Stimulated activated naive CD8-positive, alpha-beta T cell treated with anti-CD3 and anti-CD28 coated beads, Interleukin-15, Interleukin-2, amounts not matched to agents 100 ng/mL and 50 ng/mL, for 24 hours (primary cell): ENCODE data around the gene PPM1B.

Source experiments
- H3K27ac Mint-ChIP-seq: one replicate; pipeline ENCODE4 v1.8.0; 2021; ENCODE audit warnings: mild to moderate bottlenecking, mixed read lengths
- H3K27me3 Mint-ChIP-seq: one replicate; pipeline ENCODE4 v1.8.0; 2021; ENCODE audit warnings: mixed read lengths
- H3K36me3 Mint-ChIP-seq: one replicate; pipeline ENCODE4 v1.8.0; 2021; ENCODE audit warnings: low read depth, mixed read lengths
- H3K4me1 Mint-ChIP-seq: one replicate; pipeline ENCODE4 v1.8.0; 2021; ENCODE audit warnings: low read depth, mixed read lengths
- H3K4me3 Mint-ChIP-seq: one replicate; pipeline ENCODE4 v1.8.0; 2021; ENCODE audit warnings: mild to moderate bottlenecking, mixed read lengths
- H3K9me3 Mint-ChIP-seq: one replicate; pipeline ENCODE4 v1.8.0; 2021; ENCODE audit warnings: mixed read lengths

Gene PPM1B

GRCh38 chr2:44139741-44140140 is 28.9 kb upstream of the PPM1B start:
- Mint-ChIP-seq H3K4me1 (peaks cover 4% of the 10 kb centered on the region), H3K36me3 (no peaks in the 10 kb centered on the region), H3K9me3 (no peaks in the 10 kb centered on the region), H3K27me3 (peaks cover 12% of the 10 kb centered on the region), H3K4me3 (no peak overlapping the region), H3K27ac (no peak overlapping the region)

GRCh38 chr2:44142306-44142705 is 26.4 kb upstream of the PPM1B start:
- H3K27me3 Mint-ChIP-seq: peaks cover 8% of the 10 kb centered on the region

GRCh38 chr2:44143701-44144100 is 25.0 kb upstream of the PPM1B start:
- Mint-ChIP-seq H3K9me3 (no peaks in the 10 kb centered on the region), H3K4me1 (peaks cover 9% of the 10 kb centered on the region), H3K27ac (no peak overlapping the region), H3K4me3 (no peak overlapping the region), H3K27me3 (peaks cover 8% of the 10 kb centered on the region), H3K36me3 (no peaks in the 10 kb centered on the region)

More at GRCh38 chr2:44142306-44142705, 26.4 kb upstream of the PPM1B start:
- H3K27ac Mint-ChIP-seq: no peak overlapping the region
- H3K4me1 Mint-ChIP-seq: peaks cover 9% of the 10 kb centered on the region
- H3K9me3 Mint-ChIP-seq: no peaks in the 10 kb centered on the region
- H3K4me3 Mint-ChIP-seq: no peak overlapping the region
- H3K36me3 Mint-ChIP-seq: no peaks in the 10 kb centered on the region

- Mint-ChIP-seq H3K36me3 (no peaks in the 10 kb centered on the region), H3K4me3 (no peak overlapping the region), H3K27ac (no peak overlapping the region), H3K27me3 (peaks cover 4% of the 10 kb centered on the region), H3K9me3 (no peaks in the 10 kb centered on the region), H3K4me1 (peaks cover 5% of the 10 kb centered on the region)
These were observed 19.7 kb upstream of the PPM1B start for GRCh38 chr2:44148999-44149398.

GRCh38 chr2:44150473-44150872 is 18.2 kb upstream of the PPM1B start:
- Mint-ChIP-seq H3K36me3 (no peaks in the 10 kb centered on the region), H3K27me3 (peaks cover 4% of the 10 kb centered on the region), H3K4me3 (no peak overlapping the region), H3K27ac (no peak overlapping the region), H3K9me3 (no peaks in the 10 kb centered on the region), H3K4me1 (peaks cover 5% of the 10 kb centered on the region)

GRCh38 chr2:44152865-44153669 is 15.6 kb upstream of the PPM1B start:
- Mint-ChIP-seq H3K9me3 (no peaks in the 10 kb centered on the region), H3K27ac (no peak overlapping the region), H3K36me3 (no peaks in the 10 kb centered on the region), H3K27me3 (peaks cover 4% of the 10 kb centered on the region), H3K4me1 (no peaks in the 10 kb centered on the region), H3K4me3 (no peak overlapping the region)

- Mint-ChIP-seq H3K9me3 (no peaks in the 10 kb centered on the region), H3K27me3 (peaks cover 3% of the 10 kb centered on the region), H3K4me3 (no peak overlapping the region), H3K4me1 (no peaks in the 10 kb centered on the region), H3K36me3 (no peaks in the 10 kb centered on the region), H3K27ac (no peak overlapping the region)
These were observed 12.8 kb upstream of the PPM1B start for GRCh38 chr2:44155666-44156446.

- peaks cover 3% of the 10 kb centered on the region for H3K9me3 Mint-ChIP-seq
- peaks cover 3% of the 10 kb centered on the region for H3K27me3 Mint-ChIP-seq
- no peaks in the 10 kb centered on the region for H3K36me3 Mint-ChIP-seq
- no peak overlapping the region for H3K4me3 Mint-ChIP-seq
- no peak overlapping the region for H3K27ac Mint-ChIP-seq
- H3K4me1 Mint-ChIP-seq: peaks cover 9% of the 10 kb centered on the region
These were observed 4.9 kb upstream of the PPM1B start for GRCh38 chr2:44163777-44164176.

GRCh38 chr2:44164617-44165016 is 4.1 kb upstream of the PPM1B start:
- Mint-ChIP-seq H3K27ac (no peak overlapping the region), H3K9me3 (peaks cover 3% of the 10 kb centered on the region), H3K4me1 (peaks cover 9% of the 10 kb centered on the region), H3K36me3 (peaks cover 3% of the 10 kb centered on the region), H3K4me3 (no peak overlapping the region), H3K27me3 (peaks cover 3% of the 10 kb centered on the region)

- H3K4me1 Mint-ChIP-seq: peaks cover 20% of the 10 kb centered on the region
- no peak overlapping the region for H3K4me3 Mint-ChIP-seq
- H3K36me3 Mint-ChIP-seq: peaks cover 5% of the 10 kb centered on the region
- H3K27me3 Mint-ChIP-seq: no peaks in the 10 kb centered on the region
- H3K9me3 Mint-ChIP-seq: peaks cover 3% of the 10 kb centered on the region
- H3K27ac Mint-ChIP-seq: no peak overlapping the region
These were observed 2.6 kb upstream of the PPM1B start for GRCh38 chr2:44166096-44166495.

- Mint-ChIP-seq H3K27me3 (no peaks in the 10 kb centered on the region), H3K27ac (peak overlapping the region; percentile 96), H3K4me1 (peaks cover 30% of the 10 kb centered on the region), H3K36me3 (peaks cover 5% of the 10 kb centered on the region), H3K9me3 (peaks cover 3% of the 10 kb centered on the region), H3K4me3 (peak overlapping the region; percentile 98)
These were observed 1.3 kb upstream of the PPM1B start for GRCh38 chr2:44167311-44167907.

- Mint-ChIP-seq H3K9me3 (peaks cover 3% of the 10 kb centered on the region), H3K4me3 (peak overlapping the region; percentile 98), H3K4me1 (peaks cover 37% of the 10 kb centered on the region), H3K36me3 (peaks cover 11% of the 10 kb centered on the region), H3K27ac (peak overlapping the region; percentile 96), H3K27me3 (no peaks in the 10 kb centered on the region)
These were observed 581 bp upstream of the PPM1B start for GRCh38 chr2:44167908-44168680.

GRCh38 chr2:44169155-44169898 is 652 bp downstream of the PPM1B start:
- H3K27me3 Mint-ChIP-seq: no peaks in the 10 kb centered on the region
- H3K9me3 Mint-ChIP-seq: peaks cover 3% of the 10 kb centered on the region
- peaks cover 46% of the 10 kb centered on the region for H3K4me1 Mint-ChIP-seq
- H3K36me3 Mint-ChIP-seq: peaks cover 11% of the 10 kb centered on the region
- peak overlapping the region; percentile 100 for H3K27ac Mint-ChIP-seq
- peak overlapping the region; percentile 98 for H3K4me3 Mint-ChIP-seq

- Mint-ChIP-seq H3K4me1 (peaks cover 56% of the 10 kb centered on the region), H3K27me3 (no peaks in the 10 kb centered on the region), H3K4me3 (peak overlapping the region; percentile 98), H3K9me3 (no peaks in the 10 kb centered on the region), H3K36me3 (peaks cover 12% of the 10 kb centered on the region), H3K27ac (no peak overlapping the region)
These were observed 1.6 kb downstream of the PPM1B start for GRCh38 chr2:44170311-44170717.
